B cell (primary cell): ENCODE results near the gene GFOD2. TPM values are rescaled to one million over a fixed set of nuclear protein-coding genes. Genes with fewer than 3 reads are reported as not detected.

ENCODE experiments used
- ATAC-seq: fragments of 200-7000 bp; cut with Tn5 transposase; one replicate; pipeline ENCODE4 v1.10.0; 2021; ENCODE audit warnings: low read depth, mild to moderate bottlenecking, moderate number of reproducible peaks, moderate library complexity
- CTCF ChIA-PET: fragments of 350-600 bp; sonication (Branson Sonifier 250); formaldehyde crosslinking; loops from one replicate; lab custom pipeline; 2021; ENCODE audit warnings: antibody characterized with exemption, inconsistent platforms; lab: Charles Lee
- POLR2A ChIA-PET: fragments of 350-600 bp; sonication (Branson Sonifier 250); formaldehyde crosslinking; loops from one replicate; lab custom pipeline; 2021; ENCODE audit warnings: antibody characterized with exemption; lab: Charles Lee
- DNase-seq: peaks from one replicate; pipeline ENCODE4 v3.0.0; 2013
- H2AFZ ChIP-seq: 2 replicates; pipeline ENCODE4 v1.6.1; 2012; ENCODE audit warnings: mild to moderate bottlenecking, low read depth, low read length; ENCODE audit not compliant: insufficient read depth, poor library complexity, severe bottlenecking
- H3K27ac ChIP-seq, 2 donors: 1 replicate in 1 of 2; 2 replicates in 1 of 2; pipeline ENCODE4 v1.5.1; 2012 to 2013; ENCODE audit warnings: low read length in 2 of 2, mild to moderate bottlenecking in 2 of 2, moderate library complexity in 1 of 2
- H3K27me3 ChIP-seq, 4 experiments: fragments of 200-600 bp in 1 of 4; sonication (generic) in 1 of 4; replicated peaks in 1 of 4; 1 replicate in 2 of 4; 2 replicates in 2 of 4; pipeline versions ENCODE4 v1.6.1 to v1.7.0; 2013 to 2016; ENCODE audit warnings: low read length in 3 of 4, mild to moderate bottlenecking in 2 of 4, mixed read lengths in 1 of 4, moderate library complexity in 1 of 4; ENCODE audit not compliant: insufficient read depth in 4 of 4, control insufficient read depth in 3 of 4; ENCODE audit errors: control extremely low read depth in 1 of 4
- H3K36me3 ChIP-seq, 2 experiments: replicated peaks in 1 of 2; 1 replicate in 1 of 2; 2 replicates in 1 of 2; pipeline versions ENCODE4 v1.6.1 to v1.7.1; 2013; ENCODE audit warnings: low read length in 1 of 2; ENCODE audit not compliant: insufficient read depth in 2 of 2, control insufficient read depth in 1 of 2; ENCODE audit errors: control extremely low read depth in 1 of 2, extremely low read depth in 1 of 2
- H3K4me1 ChIP-seq, 2 donors: fragments of 200-600 bp in 1 of 2; sonication (generic) in 1 of 2; 1 replicate in 1 of 2; 2 replicates in 1 of 2; pipeline versions ENCODE4 v1.5.1 to v1.6.1; 2013 to 2017; ENCODE audit warnings: low read length in 2 of 2; ENCODE audit not compliant: control insufficient read depth in 2 of 2, insufficient read depth in 2 of 2
- H3K4me2 ChIP-seq: replicated peaks from 2 replicates; pipeline ENCODE3; 2012; ENCODE audit warnings: mild to moderate bottlenecking, low read depth, low read length; ENCODE audit not compliant: poor library complexity, severe bottlenecking
- H3K4me3 ChIP-seq, 5 experiments: fragments of 200-600 bp in 1 of 5; sonication (generic) in 1 of 5; 1 replicate in 3 of 5; 2 replicates in 2 of 5; pipeline versions ENCODE4 v1.5.1 to v1.7.0; 2011 to 2016; ENCODE audit warnings: low read length in 4 of 5, mild to moderate bottlenecking in 4 of 5, low read depth in 2 of 5, control low read depth in 1 of 5, moderate library complexity in 1 of 5; ENCODE audit not compliant: insufficient read depth in 1 of 5; ENCODE audit errors: control extremely low read depth in 1 of 5, extremely low read depth in 1 of 5
- H3K79me2 ChIP-seq: fragments of 200-600 bp; sonication (generic); one replicate; pipeline ENCODE4 v1.6.0; 2016; ENCODE audit warnings: low read length; ENCODE audit not compliant: control insufficient read depth, insufficient read depth
- H3K9ac ChIP-seq: fragments of 200-600 bp; sonication (generic); 2 replicates; pipeline ENCODE4 v1.6.1; 2017; ENCODE audit warnings: mild to moderate bottlenecking, low read length, moderate library complexity
- H3K9me3 ChIP-seq, 3 donors: one replicate each; pipeline versions ENCODE4 v1.6.1 to v1.7.1; 2013; ENCODE audit warnings: low read length in 2 of 3; ENCODE audit not compliant: control insufficient read depth in 2 of 3, insufficient read depth in 1 of 3; ENCODE audit errors: control extremely low read depth in 1 of 3
- H4K20me1 ChIP-seq: 2 replicates; pipeline ENCODE4 v1.6.0; 2012; ENCODE audit warnings: mild to moderate bottlenecking, low read length; ENCODE audit not compliant: insufficient read depth, control insufficient read depth, poor library complexity, severe bottlenecking
- H3K27ac Mint-ChIP-seq: one replicate; pipeline ENCODE4 v1.8.0; 2021; ENCODE audit warnings: mixed read lengths
- H3K27me3 Mint-ChIP-seq: one replicate; pipeline ENCODE4 v1.8.0; 2021; ENCODE audit warnings: mixed read lengths
- H3K4me1 Mint-ChIP-seq: one replicate; pipeline ENCODE4 v1.8.0; 2021; ENCODE audit warnings: mixed read lengths
- H3K4me3 Mint-ChIP-seq: one replicate; pipeline ENCODE4 v1.8.0; 2021; ENCODE audit warnings: mixed read lengths
- H3K9me3 Mint-ChIP-seq: one replicate; pipeline ENCODE4 v1.8.0; 2022; ENCODE audit warnings: mixed read lengths; ENCODE audit not compliant: insufficient read depth
- CTCF ChIP-seq: fragments of 200-600 bp; IDR thresholded peaks from one replicate; pipeline ENCODE4 v1.8.0; 2022; ENCODE audit warnings: antibody characterized with exemption, mild to moderate bottlenecking
- EZH2 ChIP-seq: IDR thresholded peaks from 2 replicates; pipeline ENCODE4 v1.6.1; 2012; ENCODE audit warnings: borderline replicate concordance, low read depth, mild to moderate bottlenecking, moderate library complexity, low read length; ENCODE audit not compliant: insufficient read depth, poor library complexity, severe bottlenecking
- WGBS: methylation state at CpG from one replicate; pipeline ENCODE4 v1.1.5; 2013; ENCODE audit warnings: missing lambda C conversion rate; ENCODE audit not compliant: insufficient coverage; 5-methylcytosine and 5-hydroxymethylcytosine counted together
- intact Hi-C: fragments of 100-400 bp; cut with micrococcal nuclease; formaldehyde crosslinking; loops from one replicate; pipeline ENCODE4 v1.10.0; 2022
- polyA plus RNA-seq: library from polyadenylated mRNA; depleted of rRNA; stranded (reverse); fragments of >200 nt; gene quantifications from 2 replicates; pipeline ENCODE4 v1.2.3, GENCODE V29; 2012
- total RNA-seq, 2 donors: library from RNA; stranded (reverse); fragments of 120-200 nt in 1 of 2; gene quantifications; 1 replicate in 1 of 2; 2 replicates in 1 of 2; pipeline versions ENCODE4 v1.2.3 to v1.2.4, GENCODE V29; 2013 to 2022

The GFOD2 gene
- total and polyA plus RNA-seq, 2 donors (not counting 1 experiment from before 2014, with no cell fraction given) = 11.9 to 18.2 TPM

- intact Hi-C loops = no loop called here
- Histone ChIP-seq H3K79me2 (peaks cover 39% of the 10 kb centered on the region), H3K27ac (no peak overlapping the region), H3K9ac (no peak overlapping the region), H3K27me3 (no peaks in the 10 kb centered on the region), H3K4me1 (peaks cover under 1 to 4% of the 10 kb centered on the region in 2 donors), H3K9me3 (no peaks in the 10 kb centered on the region), H2AFZ (no peak overlapping the region), H3K4me2 (no peak overlapping the region), H3K36me3 (peaks cover 0 to 77% of the 10 kb centered on the region in 2 experiments), H4K20me1 (peaks cover 42% of the 10 kb centered on the region), H3K4me3 (no peak overlapping the region)
- Mint-ChIP-seq H3K27me3 (no peaks in the 10 kb centered on the region), H3K27ac (no peak overlapping the region), H3K4me3 (no peak overlapping the region), H3K9me3 (no peaks in the 10 kb centered on the region), H3K4me1 (peaks cover 10% of the 10 kb centered on the region)
- CTCF ChIA-PET = interaction anchor here (0.8 to 1.8 kb wide), 5 partner anchors 9 to 166 kb away, joined by 3 to 5 read pairs (median 4); partner anchors contain the start of gene ACD
- TF ChIP-seq EZH2 = no peak
- no peak for TF ChIP-seq CTCF
- POLR2A ChIA-PET = no interaction called here
- ATAC-seq (no peak), DNase-seq (no peak)
- WGBS = 92% methylated on average over 7 of the region's 7 CpGs
These were observed 68.1 kb downstream of the GFOD2 start for GRCh38 chr16:67651039-67651438.

- intact Hi-C loops = no loop called here
- CTCF ChIA-PET = interaction anchor here (0.9 to 1.1 kb wide), 2 partner anchors 129 to 167 kb away, joined by 4 read pairs; no protein-coding TSS in a partner anchor
These were observed 69.1 kb downstream of the GFOD2 start for GRCh38 chr16:67650023-67650422.

More at GRCh38 chr16:67650023-67650422, 69.1 kb downstream of the GFOD2 start:
- Mint-ChIP-seq H3K9me3 (no peaks in the 10 kb centered on the region), H3K27ac (peak overlapping the region; percentile 10), H3K4me1 (peaks cover 15% of the 10 kb centered on the region), H3K4me3 (no peak overlapping the region), H3K27me3 (no peaks in the 10 kb centered on the region)
- DNase-seq (no peak), ATAC-seq (no peak)
- Histone ChIP-seq H3K4me3 (no peak overlapping the region), H4K20me1 (peaks cover 50% of the 10 kb centered on the region), H3K27ac (no peak overlapping the region), H3K4me2 (no peak overlapping the region), H3K27me3 (no peaks in the 10 kb centered on the region), H3K9ac (no peak overlapping the region), H3K79me2 (peaks cover 49% of the 10 kb centered on the region), H3K36me3 (peaks cover 0 to 68% of the 10 kb centered on the region in 2 experiments), H3K4me1 (peaks cover 9 to 14% of the 10 kb centered on the region in 2 donors), H2AFZ (no peak overlapping the region), H3K9me3 (no peaks in the 10 kb centered on the region)
- POLR2A ChIA-PET = no interaction called here
- TF ChIP-seq EZH2 (no peak), CTCF (no peak)
- WGBS = 100% methylated on average over 7 of the region's 8 CpGs
